DOHH2 (cell line): ENCODE results near the gene ZNF629.

Source experiments
- H3F3A ChIP-seq: fragments of 200-600 bp; sonication (generic), shearing (Covaris generic); 2 replicates; pipeline ENCODE4 v1.6.0; 2016; ENCODE audit warnings: antibody characterized with exemption, mild to moderate bottlenecking; ENCODE audit not compliant: control insufficient read depth, insufficient read depth
- H3K27ac ChIP-seq: fragments of 200-600 bp; sonication (generic); 2 replicates; pipeline ENCODE4 v1.5.1; 2014; ENCODE audit warnings: low read depth, mild to moderate bottlenecking, low read length, moderate library complexity
- H3K27me3 ChIP-seq: fragments of 200-600 bp; sonication (generic); 2 replicates; pipeline ENCODE4 v1.6.1; 2014; ENCODE audit warnings: mild to moderate bottlenecking, low read length, mixed read lengths; ENCODE audit not compliant: control insufficient read depth
- H3K36me3 ChIP-seq: fragments of 200-600 bp; sonication (generic); 2 replicates; pipeline ENCODE4 v1.6.1; 2014; ENCODE audit warnings: mild to moderate bottlenecking, low read length, moderate library complexity, mixed read lengths; ENCODE audit not compliant: control insufficient read depth
- H3K4me1 ChIP-seq: fragments of 200-600 bp; sonication (generic); 2 replicates; pipeline ENCODE4 v1.6.1; 2014; ENCODE audit warnings: mild to moderate bottlenecking, low read length, mixed read lengths; ENCODE audit not compliant: control insufficient read depth
- H3K4me2 ChIP-seq: fragments of 200-600 bp; sonication (generic); 2 replicates; pipeline ENCODE4 v1.6.0; 2014; ENCODE audit warnings: mild to moderate bottlenecking, low read length, moderate library complexity
- H3K4me3 ChIP-seq: fragments of 200-600 bp; sonication (generic); 2 replicates; pipeline ENCODE4 v1.5.1; 2014; ENCODE audit warnings: mild to moderate bottlenecking, low read length, mixed read lengths
- H3K79me2 ChIP-seq: fragments of 200-600 bp; sonication (generic); 2 replicates; pipeline ENCODE4 v1.6.1; 2014; ENCODE audit warnings: mild to moderate bottlenecking, low read length, mixed read lengths; ENCODE audit not compliant: control insufficient read depth
- H3K9me2 ChIP-seq: fragments of 200-600 bp; sonication (generic); replicated peaks from 2 replicates; pipeline ENCODE4 v1.6.1; 2014; ENCODE audit warnings: mild to moderate bottlenecking, low read length, mixed read lengths; ENCODE audit not compliant: control insufficient read depth
- H3K9me3 ChIP-seq: fragments of 200-600 bp; sonication (generic); 2 replicates; pipeline ENCODE4 v1.6.1; 2014; ENCODE audit warnings: antibody characterized with exemption, low read length, mixed read lengths; ENCODE audit not compliant: control insufficient read depth, insufficient read depth
- H4K20me1 ChIP-seq: fragments of 200-600 bp; sonication (generic); 2 replicates; pipeline ENCODE4 v1.6.0; 2014; ENCODE audit warnings: low read depth, mild to moderate bottlenecking, antibody characterized with exemption, low read length, moderate library complexity; ENCODE audit not compliant: control insufficient read depth, insufficient read depth
- CTCF ChIP-seq: fragments of 200-600 bp; sonication (generic); IDR thresholded peaks from one replicate; pipeline ENCODE4 v1.5.1; 2014; ENCODE audit warnings: antibody characterized with exemption, mild to moderate bottlenecking, low read depth, low read length; ENCODE audit not compliant: poor library complexity, severe bottlenecking
- EZH2phosphoT487 ChIP-seq: fragments of 200-600 bp; sonication (generic); IDR thresholded peaks from 2 replicates; pipeline ENCODE4 v1.6.1; 2017; ENCODE audit warnings: borderline replicate concordance, mild to moderate bottlenecking, antibody characterized with exemption, low read length, moderate library complexity, mixed read lengths

The ZNF629 gene

GRCh38 chr16:30761928-30762902, 24.8 kb downstream of the ZNF629 start, which contains the start of the genes CFAP119 and RNF40:
Gene CFAP119 (minus strand): TSS chr16:30762062. CDS start chr16:30761748, 314 bp downstream.
Gene RNF40 (plus strand): TSS chr16:30762322. CDS start chr16:30762546, 224 bp downstream.
- Histone ChIP-seq H3K27me3 (no peaks in the 10 kb centered on the region), H4K20me1 (peaks cover 4% of the 10 kb centered on the region; the same call in 1 of the 2 replicates), H3K79me2 (peaks cover 49% of the 10 kb centered on the region), H3F3A (peaks cover 18% of the 10 kb centered on the region), H3K4me2 (peak within 1 kb of the TSS; percentile 85), H3K4me1 (peaks cover 43% of the 10 kb centered on the region), H3K4me3 (peak within 1 kb of the TSS; percentile 91), H3K9me2 (no peaks in the 10 kb centered on the region), H3K9me3 (no peaks in the 10 kb centered on the region), H3K36me3 (peaks cover 83% of the 10 kb centered on the region), H3K27ac (peak within 1 kb of the TSS; percentile 84)
- TF ChIP-seq CTCF: no peak
- no peak for TF ChIP-seq EZH2phosphoT487

- Histone ChIP-seq H3K4me3 (peak overlapping the region; percentile 91), H3K27ac (peak overlapping the region; percentile 84), H3K79me2 (peaks cover 49% of the 10 kb centered on the region)
Measured at GRCh38 chr16:30761427-30761927, 25.5 kb downstream of the ZNF629 start.

More at GRCh38 chr16:30761427-30761927, 25.5 kb downstream of the ZNF629 start:
- H3K9me2 ChIP-seq: no peaks in the 10 kb centered on the region
- H3F3A ChIP-seq: peaks cover 18% of the 10 kb centered on the region
- H3K36me3 ChIP-seq: peaks cover 83% of the 10 kb centered on the region
- no peaks in the 10 kb centered on the region for H3K9me3 ChIP-seq
- no peak for TF ChIP-seq EZH2phosphoT487
- TF ChIP-seq CTCF: no peak
- H3K27me3 ChIP-seq: no peaks in the 10 kb centered on the region
- peak overlapping the region; percentile 85 for H3K4me2 ChIP-seq
- peaks cover 4% of the 10 kb centered on the region; the same call in 1 of the 2 replicates for H4K20me1 ChIP-seq
- H3K4me1 ChIP-seq: peaks cover 43% of the 10 kb centered on the region
